NCI-H82 (cell line): ENCODE measurements around the gene SERPINB3.
"Not testable (repeated sequence)": the region's sequence is repeated elsewhere in the genome, so short reads cannot be mapped to it uniquely, and the experiment has no call there.

Experiments used
- DNase-seq: peaks from one replicate; lab custom pipeline; 2025; lab: John Stamatoyannopoulos, UW

SERPINB3 gene

DNA sequence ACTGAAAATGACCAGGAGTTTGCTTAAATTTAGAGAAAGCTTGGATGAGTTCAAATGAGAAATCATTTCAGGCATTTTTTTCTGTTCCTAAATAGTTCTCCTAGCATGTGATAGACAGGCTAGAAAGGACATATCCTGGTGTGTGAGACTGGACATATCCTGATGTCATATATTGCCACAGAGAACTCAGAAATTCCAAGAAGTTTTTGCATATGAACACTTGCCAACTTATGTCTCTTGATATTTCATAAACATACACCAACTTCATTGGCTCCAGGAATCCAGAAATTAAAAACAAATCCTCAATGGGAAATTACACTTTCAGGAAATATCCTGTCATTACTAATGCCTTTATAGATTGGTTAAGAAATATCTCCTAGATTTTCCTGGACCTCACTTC, 14.8 kb downstream of the SERPINB3 start:
- DNase-seq = no peak

DNA sequence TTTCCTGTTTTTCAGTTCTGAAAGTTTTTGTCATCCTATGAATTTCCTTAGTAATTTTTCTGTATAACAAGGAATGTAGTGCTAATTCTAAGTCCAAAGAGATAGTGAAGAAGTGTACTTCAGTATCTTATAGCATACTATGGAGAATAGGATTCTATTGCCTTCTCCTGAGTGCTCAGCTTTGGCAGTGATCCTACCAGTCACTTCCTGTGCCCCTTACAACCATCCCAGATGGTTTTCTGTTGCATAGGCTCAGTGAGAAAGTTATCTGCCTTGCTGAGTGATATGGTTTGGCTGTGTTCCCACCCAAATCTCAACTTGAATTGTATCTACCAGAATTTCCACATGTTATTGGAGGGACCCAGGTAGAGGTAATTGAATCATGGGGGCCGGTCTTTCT, 17.0 kb downstream of the SERPINB3 start:
- not testable (repeated sequence) for DNase-seq

DNA sequence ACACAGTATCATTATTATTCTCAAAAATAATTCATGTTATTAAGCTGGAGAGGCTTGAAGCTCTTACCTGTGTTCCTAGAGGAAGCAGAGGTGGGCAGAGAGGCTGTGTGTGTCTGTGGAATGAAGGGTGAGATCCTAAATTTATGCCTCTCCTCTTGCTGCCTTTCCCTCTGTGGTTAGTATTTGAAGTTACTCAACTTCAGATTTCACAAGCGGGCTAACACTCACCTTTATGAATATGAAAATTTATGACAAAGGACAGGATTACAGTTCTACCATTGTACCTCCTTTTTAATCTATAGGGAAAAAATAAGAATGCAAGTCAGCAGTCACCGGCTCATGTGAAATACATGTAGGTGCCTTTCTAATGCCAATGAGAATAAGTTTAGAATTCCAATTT, 17.6 kb downstream of the SERPINB3 start, which contains the start of gene SERPINB4:
SERPINB4 (minus strand) TSS at position 115 of the 400 bp plus-strand sequence. CDS start 679 bp downstream, outside the sequence.
- not testable (repeated sequence) for DNase-seq

DNA sequence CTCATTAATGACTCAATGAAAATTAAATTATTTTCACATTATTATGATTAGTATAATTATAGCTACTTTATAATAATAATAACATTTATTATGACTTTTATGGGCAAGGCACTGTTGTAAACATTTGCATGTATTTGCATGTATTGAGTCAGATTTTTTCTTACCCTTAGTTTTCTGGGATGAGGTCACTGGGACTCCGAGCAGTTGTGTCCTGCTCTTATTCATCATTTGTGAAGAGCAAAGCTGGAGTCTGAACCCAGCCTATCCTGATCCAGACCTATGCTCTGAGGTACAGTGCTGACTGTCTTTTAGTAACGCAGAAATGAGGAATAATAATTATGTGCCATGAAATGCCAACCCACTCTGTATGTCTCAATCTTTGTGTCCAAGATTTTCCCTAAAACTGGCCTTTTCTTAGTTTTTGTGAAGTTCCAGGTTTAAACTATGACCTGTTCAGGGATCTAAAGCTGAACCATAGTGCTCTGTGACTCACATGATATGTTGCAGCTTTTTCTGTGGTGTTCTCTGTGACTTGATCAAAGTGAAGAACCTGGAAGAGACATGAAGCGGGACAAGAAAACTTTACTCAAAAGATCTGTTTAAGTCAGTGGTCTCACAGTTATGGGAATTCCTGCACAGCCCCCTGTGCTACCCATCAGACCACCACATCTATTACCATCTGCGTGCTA, 18.9 kb downstream of the SERPINB3 start:
- DNase-seq = not testable (repeated sequence)

DNA sequence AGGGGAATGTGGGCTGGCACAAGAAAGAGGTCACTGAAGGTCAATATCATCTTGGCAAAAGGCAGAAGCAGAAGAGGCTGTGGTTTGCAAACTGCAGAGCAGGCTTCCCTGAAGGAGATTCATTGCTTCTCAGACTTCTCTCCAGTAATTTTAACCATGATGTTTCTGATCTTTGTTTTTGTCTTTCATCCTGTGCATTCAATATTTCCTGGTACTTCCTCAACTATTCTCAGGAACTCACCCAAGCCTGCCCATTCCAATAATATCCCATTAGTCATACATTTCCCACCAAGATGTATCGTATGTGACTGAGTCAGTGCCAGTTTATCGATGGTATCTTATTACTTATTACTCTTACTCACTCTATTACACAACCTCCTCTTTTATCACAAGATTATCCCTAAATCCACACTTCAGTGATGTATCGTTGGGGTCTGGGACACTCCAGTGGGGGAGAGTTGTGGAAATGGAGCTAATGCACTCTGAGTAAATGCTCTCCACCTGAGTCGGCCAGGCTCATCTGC, 20.5 kb downstream of the SERPINB3 start:
- not testable (repeated sequence) for DNase-seq

DNA sequence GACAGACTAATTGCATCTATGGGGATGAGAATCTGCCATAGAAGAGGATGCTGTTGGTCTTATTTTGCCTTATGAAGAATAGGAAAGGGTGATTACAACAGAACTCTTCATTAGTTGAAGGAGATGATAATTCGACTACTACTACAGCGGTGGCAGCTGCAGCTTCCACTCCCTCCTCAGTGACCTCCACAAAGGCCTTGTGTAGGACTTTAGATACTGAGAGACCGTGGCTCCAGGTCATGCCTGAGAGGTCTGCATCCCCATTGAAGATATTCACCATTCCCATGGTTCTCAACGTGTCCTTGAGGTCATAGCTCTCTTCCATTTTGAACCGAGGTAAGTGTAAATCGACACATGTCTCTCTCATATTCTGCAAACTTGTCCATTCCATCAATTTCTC, 24.0 kb downstream of the SERPINB3 start:
- DNase-seq = no peak

DNA sequence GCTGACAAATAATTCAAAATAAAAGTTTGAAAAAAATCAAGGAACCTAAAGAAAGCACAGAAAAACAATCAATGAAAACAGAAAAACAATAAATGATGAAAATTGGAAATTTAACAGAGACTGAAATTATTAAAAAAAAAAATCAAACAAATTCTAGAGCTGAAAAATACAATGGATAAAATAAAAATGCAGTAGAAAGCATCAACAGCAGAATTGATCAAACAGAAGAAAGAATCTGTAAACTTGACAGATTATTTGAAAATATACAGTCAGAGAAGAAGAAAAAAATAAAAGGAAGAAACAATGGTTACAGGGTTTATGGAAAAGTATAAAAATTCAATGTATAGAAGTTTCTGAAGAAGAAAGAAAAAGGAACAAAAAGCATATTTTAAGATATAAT, 33.9 kb downstream of the SERPINB3 start:
- no peak for DNase-seq

DNA sequence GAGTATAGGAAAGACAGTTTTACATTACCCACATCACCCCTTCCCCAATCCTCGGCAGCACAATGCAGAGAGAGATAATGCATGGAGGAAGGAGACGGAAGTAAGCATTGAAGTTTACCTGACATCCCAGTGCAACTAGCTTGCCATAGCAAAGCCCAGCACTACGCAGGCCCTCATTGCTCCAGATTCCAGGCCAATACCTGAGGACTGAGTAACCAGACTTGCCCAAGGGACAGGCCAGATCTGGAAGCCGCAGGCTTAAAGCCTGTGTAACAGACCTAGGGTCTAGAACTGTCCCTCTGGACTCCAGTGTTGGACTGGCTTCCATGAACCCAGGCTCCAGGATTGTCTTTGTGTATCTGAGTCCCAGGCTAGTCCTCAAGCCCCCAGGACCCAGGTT, 35.3 kb downstream of the SERPINB3 start:
- DNase-seq = no peak

DNA sequence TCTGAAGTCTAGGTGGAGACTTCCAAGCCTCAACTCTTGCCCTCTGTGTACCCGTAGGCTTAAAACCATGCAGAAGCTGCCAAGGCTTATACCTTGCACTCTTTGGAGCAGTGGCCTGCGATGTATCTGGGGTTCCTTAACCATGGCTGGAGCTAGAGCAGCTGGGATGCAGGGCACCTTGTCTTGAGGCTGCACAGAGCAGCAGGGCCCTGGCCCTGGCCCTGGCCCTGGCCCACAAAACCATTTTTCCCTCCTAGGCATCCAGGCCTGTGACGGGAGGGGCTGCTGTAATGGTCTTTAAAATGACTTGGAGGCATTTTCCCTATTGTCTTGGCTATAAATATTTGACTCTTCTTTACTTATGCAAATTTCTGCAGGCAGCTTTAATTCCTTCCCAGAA, 36.8 kb downstream of the SERPINB3 start:
- no peak for DNase-seq

DNA sequence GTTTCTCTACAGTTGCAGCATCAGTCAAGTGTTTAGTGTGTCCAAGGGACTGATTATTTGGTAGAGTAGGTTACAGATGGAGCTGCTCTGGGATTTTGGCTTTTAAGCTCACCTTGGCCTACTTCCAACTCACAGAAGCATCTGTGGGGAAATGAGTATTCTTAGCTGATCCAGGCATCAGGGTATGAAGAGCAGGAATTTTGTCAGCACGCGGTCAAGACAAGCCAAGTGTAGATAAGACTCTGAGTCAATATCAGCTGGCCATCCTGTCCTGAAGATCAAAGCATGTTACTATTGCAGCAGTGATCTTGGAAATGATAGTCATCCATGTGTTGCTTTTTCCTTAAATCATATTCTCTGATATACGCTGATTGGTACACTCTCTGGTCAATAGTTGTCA, 42.0 kb downstream of the SERPINB3 start:
- DNase-seq = peak; percentile 79

DNA sequence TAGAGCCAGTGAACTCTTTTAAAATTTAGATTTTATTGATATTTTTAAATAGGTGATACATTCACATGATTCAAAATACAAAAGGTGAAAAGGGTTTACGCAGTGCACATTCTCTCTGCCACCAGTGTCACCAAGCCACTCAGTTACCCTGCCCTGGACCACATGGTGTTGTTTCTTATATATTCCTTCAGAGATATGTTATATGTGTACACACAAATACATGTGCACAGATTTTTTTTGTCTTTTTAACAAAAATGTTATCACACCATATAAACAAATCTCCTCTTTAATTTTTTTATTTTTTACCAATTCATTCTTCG, 43.8 kb downstream of the SERPINB3 start:
- no peak for DNase-seq

DNA sequence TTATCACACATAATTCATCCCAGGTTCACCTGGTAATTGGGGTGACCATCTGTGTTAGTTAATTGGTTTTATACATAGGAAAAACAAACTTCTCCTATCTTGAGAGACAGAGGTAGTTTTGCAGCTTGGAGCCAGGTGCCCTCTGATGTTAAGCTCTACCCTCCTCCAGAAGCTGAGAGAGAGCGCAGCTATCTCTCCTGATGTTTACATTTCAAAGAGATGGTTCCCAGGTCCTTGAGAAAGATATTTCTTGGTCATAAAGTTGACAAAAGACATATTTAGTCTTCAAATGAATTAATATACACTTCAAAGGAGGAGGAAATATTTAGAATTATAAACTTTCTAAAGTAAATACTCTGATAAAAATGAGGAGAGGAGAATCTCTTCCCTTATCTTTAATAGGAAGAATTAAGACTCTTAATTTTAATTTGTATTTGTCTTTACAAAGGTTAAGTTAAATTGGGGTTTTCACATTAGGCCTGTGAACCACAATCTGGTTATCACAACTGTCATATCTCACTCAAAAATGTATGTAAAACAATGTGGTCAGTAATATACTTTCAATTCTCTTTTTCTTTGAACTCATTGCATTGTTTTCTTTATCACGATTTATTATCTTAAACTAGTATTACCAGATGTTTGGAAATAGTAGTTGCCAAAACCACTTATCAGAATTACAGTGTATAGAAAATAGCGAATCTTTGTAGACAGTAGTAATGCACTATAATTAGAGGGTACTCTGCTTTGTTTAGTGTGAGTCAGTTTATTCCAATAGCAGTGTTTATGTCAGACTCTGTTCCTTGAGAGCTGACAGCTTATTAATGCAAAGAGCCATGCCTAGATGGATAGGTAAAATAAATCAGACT, 44.4 kb downstream of the SERPINB3 start:
- peak; percentile 93 for DNase-seq

DNA sequence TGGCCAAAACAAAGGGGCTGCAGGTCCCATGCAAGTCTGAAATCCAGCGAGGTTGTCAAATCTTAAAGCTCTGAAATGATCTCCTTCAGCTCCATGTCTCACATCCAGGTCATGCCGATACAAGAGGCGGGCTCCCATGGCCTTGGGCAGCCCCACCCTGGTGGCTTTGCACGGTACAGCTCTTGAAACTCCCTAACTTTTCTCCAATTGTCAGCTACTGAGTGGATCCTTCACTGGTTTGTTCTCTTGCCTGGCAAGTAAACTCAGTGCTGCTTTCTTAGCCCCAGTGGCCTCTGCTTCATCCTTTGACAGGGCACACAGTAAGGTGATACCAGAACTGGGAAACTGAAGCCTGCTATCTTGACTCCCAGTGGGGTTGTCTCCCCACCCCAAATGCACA, 48.3 kb downstream of the SERPINB3 start:
- no peak for DNase-seq

DNA sequence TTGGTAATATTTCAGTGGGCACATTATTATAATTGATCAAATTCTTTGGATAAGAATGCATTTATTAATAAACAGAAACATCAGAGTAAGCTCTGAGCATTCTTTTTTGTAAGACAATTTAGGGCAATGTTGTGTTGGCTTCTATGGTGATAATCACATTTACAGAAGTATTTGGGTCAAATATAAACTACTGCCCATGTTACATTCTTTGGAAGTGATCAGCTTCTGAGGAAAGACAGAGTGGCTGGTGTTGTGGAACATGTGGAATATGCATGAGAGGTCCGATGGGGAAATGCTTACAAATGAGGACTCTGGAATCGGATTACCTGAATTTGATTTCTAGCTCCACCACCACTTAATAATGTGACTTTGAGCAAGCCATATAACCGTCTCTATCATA, 55.2 kb downstream of the SERPINB3 start:
- DNase-seq = no peak
